Gastroesophageal sphincter (tissue), 4 donors: ENCODE data around the gene CFAP47. TPM values are rescaled to one million over a fixed set of nuclear protein-coding genes. Genes with fewer than 3 reads are reported as not detected.

Source experiments
- ATAC-seq: fragments of 150-250 bp; one replicate; pipeline ENCODE4 v1.9.1; 2016; ENCODE audit warnings: mild to moderate bottlenecking, moderate library complexity
- H3K27ac ChIP-seq, 4 donors: fragments of 200-600 bp; sonication (generic) in 3 of 4; 1 replicate in 3 of 4; 2 replicates in 1 of 4; pipeline ENCODE4 v1.5.1; 2016 to 2019
- H3K27me3 ChIP-seq: fragments of 200-600 bp; sonication (generic); one replicate; pipeline ENCODE4 v1.5.1; 2019
- H3K36me3 ChIP-seq, 2 donors: fragments of 200-600 bp; sonication (generic); one replicate each; pipeline ENCODE4 v1.5.1; 2019; ENCODE audit warnings: control low read depth in 1 of 2
- H3K4me1 ChIP-seq, 3 donors: fragments of 200-600 bp; sonication (generic); 1 replicate in 2 of 3; 2 replicates in 1 of 3; pipeline ENCODE4 v1.5.1; 2016 to 2019; ENCODE audit warnings: control low read depth in 2 of 3
- H3K4me3 ChIP-seq, 2 donors: fragments of 200-600 bp; sonication (generic); one replicate each; pipeline ENCODE4 v1.5.1; 2019; ENCODE audit warnings: mild to moderate bottlenecking in 1 of 2, moderate library complexity in 1 of 2
- H3K9me3 ChIP-seq, 3 donors: fragments of 200-600 bp; sonication (generic); one replicate each; pipeline ENCODE4 v1.5.1; 2017 to 2019; ENCODE audit warnings: control low read depth in 2 of 3
- CTCF ChIP-seq, 4 experiments: fragments of 200-600 bp in 2 of 4; fragments of 450-650 bp in 2 of 4; sonication (generic) in 1 of 4; IDR thresholded peaks; one replicate each; pipeline ENCODE4 v1.5.1; 2017 to 2019; ENCODE audit warnings: antibody characterized with exemption in 4 of 4, mild to moderate bottlenecking in 2 of 4, moderate library complexity in 2 of 4
- EP300 ChIP-seq: sonication (generic); formaldehyde crosslinking; IDR thresholded peaks from one replicate; pipeline ENCODE4 v1.6.1; 2017; ENCODE audit warnings: antibody characterized with exemption, mild to moderate bottlenecking
- POLR2A ChIP-seq, 2 donors: fragments of 450-650 bp; IDR thresholded peaks; one replicate each; pipeline ENCODE4 v1.6.1; 2017; ENCODE audit warnings: antibody characterized with exemption in 2 of 2, mild to moderate bottlenecking in 2 of 2, moderate library complexity in 1 of 2
- POLR2AphosphoS5 ChIP-seq: sonication (generic); formaldehyde crosslinking; IDR thresholded peaks from one replicate; pipeline ENCODE4 v1.6.1; 2017; ENCODE audit warnings: antibody characterized with exemption
- WGBS, 2 donors: methylation state at CpG; one replicate each; pipeline ENCODE4 v1.1.5; 2018; ENCODE audit warnings: low coverage in 1 of 2; 5-methylcytosine and 5-hydroxymethylcytosine counted together
- small RNA-seq, 4 donors: library from RNA; depleted of rRNA; stranded (forward); fragments of <200 nt; gene quantifications; one replicate each; pipeline ENCODE3, GENCODE V24; 2016
- total RNA-seq, 4 donors: library from RNA; depleted of rRNA; stranded (reverse); fragments of >200 nt; gene quantifications; one replicate each; pipeline ENCODE4 v1.1.0, GENCODE V29; 2016

The CFAP47 gene
- total RNA-seq, 4 donors from 2014 or later: 0.04 TPM; not detected in 3

GRCh38 chrX:36422368-36422767 is 502.8 kb downstream of the CFAP47 start:
- Histone ChIP-seq H3K36me3 (no peaks in the 10 kb centered on the region), H3K27ac (no peak overlapping the region), H3K4me1 (no peaks in the 10 kb centered on the region), H3K27me3 (no peaks in the 10 kb centered on the region), H3K4me3 (no peak overlapping the region), H3K9me3 (no peaks in the 10 kb centered on the region)
- TF ChIP-seq POLR2AphosphoS5 (no peak), POLR2A (IDR thresholded peaks at IDR 0.05) (no peak), CTCF (IDR thresholded peaks at IDR 0.05) (no peak), EP300 (no peak)
- WGBS, 2 donors: 80 to 88% methylated on average over 1 of the region's 1 CpG
- no peak for ATAC-seq

- TF ChIP-seq EP300: no peak
- WGBS, 2 donors: 70 to 77% methylated on average over 3 of the region's 3 CpGs
- H3K36me3 ChIP-seq: no peaks in the 10 kb centered on the region
- ATAC-seq: no peak
- no peak overlapping the region for H3K4me3 ChIP-seq
- H3K4me1 ChIP-seq: no peaks in the 10 kb centered on the region
- no peaks in the 10 kb centered on the region for H3K9me3 ChIP-seq
- H3K27me3 ChIP-seq: no peaks in the 10 kb centered on the region
- no peak overlapping the region for H3K27ac ChIP-seq
These were observed 512.3 kb downstream of the CFAP47 start for GRCh38 chrX:36431819-36432218.

- no peak for TF ChIP-seq POLR2A (IDR thresholded peaks at IDR 0.05)
- no peak for TF ChIP-seq CTCF (IDR thresholded peaks at IDR 0.05)
- TF ChIP-seq POLR2AphosphoS5: no peak
- TF ChIP-seq EP300: no peak
- no peak overlapping the region for H3K4me3 ChIP-seq
- H3K27me3 ChIP-seq: no peaks in the 10 kb centered on the region
- H3K4me1 ChIP-seq: no peaks in the 10 kb centered on the region
- ATAC-seq: no peak
- H3K27ac ChIP-seq: no peak overlapping the region
- WGBS, 2 donors: 67% methylated on average over 1 of the region's 1 CpG; no CpG with 5 or more reads in 1 of the 2 donors
- no peaks in the 10 kb centered on the region for H3K9me3 ChIP-seq
- no peaks in the 10 kb centered on the region for H3K36me3 ChIP-seq
These were observed 515.0 kb downstream of the CFAP47 start for GRCh38 chrX:36434522-36434921.

Small RNA genes within 50 kb of the gene (small RNA-seq; reads per million reads assigned to genes)
- gene RNU6-641P: 0 reads per million in 4 donors

Other genes with a start within 250 kb of the CFAP47 start
- gene MAGEB16, start 121.4 kb upstream of the CFAP47 start, total RNA-seq: not detected